Muscle layer of colon (tissue), 2 donors: Measurements from ENCODE around the gene MRGPRX2.

Experiments
- H3K27ac ChIP-seq: one replicate; pipeline ENCODE4 v1.7.0; 2013; ENCODE audit warnings: low read depth, mild to moderate bottlenecking, low read length, moderate library complexity
- H3K27me3 ChIP-seq, 2 donors: one replicate each; pipeline ENCODE4 v1.7.0; 2013; ENCODE audit warnings: low read length in 2 of 2, mild to moderate bottlenecking in 2 of 2; ENCODE audit not compliant: insufficient read depth in 2 of 2, control insufficient read depth in 1 of 2
- H3K36me3 ChIP-seq: one replicate; pipeline ENCODE4 v1.7.0; 2013; ENCODE audit warnings: mild to moderate bottlenecking, low read length; ENCODE audit not compliant: insufficient read depth
- H3K4me1 ChIP-seq: one replicate; pipeline ENCODE4 v1.7.0; 2013; ENCODE audit warnings: mild to moderate bottlenecking, low read length; ENCODE audit not compliant: insufficient read depth
- H3K4me3 ChIP-seq, 2 donors: one replicate each; pipeline ENCODE4 v1.7.0; 2013; ENCODE audit warnings: low read length in 2 of 2, low read depth in 1 of 2, mild to moderate bottlenecking in 1 of 2, moderate library complexity in 1 of 2
- H3K9ac ChIP-seq: one replicate; pipeline ENCODE4 v1.7.0; 2013; ENCODE audit warnings: low read length
- H3K9me3 ChIP-seq: one replicate; pipeline ENCODE4 v1.7.0; 2013; ENCODE audit warnings: mild to moderate bottlenecking, low read length
- donor health status: abdominal sarcoma.
- donor health status: Adenocarcinoma of cecum.

The MRGPRX2 gene

DNA sequence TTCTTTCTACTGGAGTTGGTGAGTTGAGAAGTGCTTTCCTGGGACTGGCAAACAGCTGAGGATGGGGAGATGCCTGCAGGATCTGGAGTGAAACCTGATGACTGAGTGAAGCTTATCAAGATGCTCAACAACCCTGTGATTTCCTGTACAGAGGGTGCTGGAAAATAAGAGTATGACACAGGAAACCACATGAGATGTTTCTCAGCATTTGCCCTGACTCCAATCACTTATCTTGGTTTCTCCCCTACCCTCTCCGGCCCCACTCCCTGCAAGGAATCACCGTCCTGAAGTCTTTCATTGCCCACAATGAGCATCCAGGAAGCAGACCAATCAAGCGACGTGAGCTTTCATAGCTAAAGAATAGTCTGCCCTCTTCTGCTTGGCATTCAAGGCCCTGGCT, at the start of gene MRGPRX2:
Gene MRGPRX2, minus strand, starts transcription at position 89 of the 400 bp plus-strand sequence. CDS start 4,315 bp downstream, outside the sequence.
- Histone ChIP-seq H3K4me1 (no peaks in the 10 kb centered on the region), H3K36me3 (no peaks in the 10 kb centered on the region), H3K9me3 (no peaks in the 10 kb centered on the region), H3K27ac (no peak within 1 kb of the TSS), H3K4me3 (no peak within 1 kb of the TSS), H3K9ac (no peak within 1 kb of the TSS), H3K27me3 (no peaks in the 10 kb centered on the region)

DNA sequence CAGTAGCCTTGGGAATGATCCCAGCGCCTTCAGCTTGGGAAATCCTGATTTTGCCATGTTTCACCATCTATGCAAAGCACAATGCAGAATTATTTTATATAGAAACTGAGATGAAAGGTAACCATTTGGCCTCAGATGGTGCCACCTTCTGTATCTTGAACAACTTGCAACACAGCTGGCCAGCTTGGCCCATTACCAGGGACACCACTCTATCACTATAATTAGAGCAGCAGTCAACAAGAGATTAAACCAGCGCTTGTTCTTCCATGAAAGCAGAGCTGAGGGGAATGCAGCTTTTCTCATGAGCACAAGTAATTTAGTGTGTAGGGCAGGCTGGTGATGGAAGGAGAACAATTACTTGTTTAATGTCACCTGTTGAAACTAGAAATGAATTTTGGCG, 49.8 kb upstream of the MRGPRX2 start:
- Histone ChIP-seq H3K4me1 (no peaks in the 10 kb centered on the region), H3K27me3 (no peaks in the 10 kb centered on the region), H3K9ac (no peak overlapping the region), H3K27ac (no peak overlapping the region), H3K36me3 (no peaks in the 10 kb centered on the region), H3K9me3 (no peaks in the 10 kb centered on the region), H3K4me3 (no peak overlapping the region)

- Histone ChIP-seq H3K36me3 (no peaks in the 10 kb centered on the region), H3K4me3 (no peak overlapping the region), H3K9ac (no peak overlapping the region), H3K27ac (no peak overlapping the region), H3K27me3 (no peaks in the 10 kb centered on the region), H3K9me3 (no peaks in the 10 kb centered on the region), H3K4me1 (no peaks in the 10 kb centered on the region)
Observed at GRCh38 chr11:19107125-19107524, 46.6 kb upstream of the MRGPRX2 start.

- Histone ChIP-seq H3K27me3 (no peaks in the 10 kb centered on the region), H3K27ac (no peak overlapping the region), H3K4me3 (no peak overlapping the region), H3K9me3 (no peaks in the 10 kb centered on the region), H3K36me3 (no peaks in the 10 kb centered on the region), H3K9ac (no peak overlapping the region), H3K4me1 (no peaks in the 10 kb centered on the region)
Observed at GRCh38 chr11:19105011-19105410, 44.5 kb upstream of the MRGPRX2 start.

DNA sequence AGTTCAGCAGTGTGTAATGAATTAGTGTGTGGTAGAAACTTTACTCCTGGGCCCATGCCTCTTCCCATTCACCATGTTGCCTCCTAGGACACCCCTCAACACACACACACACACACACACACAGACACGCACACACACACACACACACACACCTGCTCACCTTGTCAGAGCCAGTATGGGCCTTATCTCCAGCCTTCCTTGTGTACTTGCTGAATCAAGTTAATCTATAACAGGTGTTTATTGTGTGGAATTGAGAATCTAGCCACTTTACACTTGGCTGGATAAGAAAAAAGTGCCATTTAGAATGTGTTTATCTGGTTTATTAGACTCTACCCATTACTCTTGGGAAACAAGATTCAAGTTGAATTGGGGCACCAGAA, 42.0 kb upstream of the MRGPRX2 start:
- Histone ChIP-seq H3K4me1 (no peaks in the 10 kb centered on the region), H3K4me3 (no peak overlapping the region), H3K27ac (no peak overlapping the region), H3K9me3 (no peaks in the 10 kb centered on the region), H3K9ac (no peak overlapping the region), H3K27me3 (no peaks in the 10 kb centered on the region), H3K36me3 (no peaks in the 10 kb centered on the region)

DNA sequence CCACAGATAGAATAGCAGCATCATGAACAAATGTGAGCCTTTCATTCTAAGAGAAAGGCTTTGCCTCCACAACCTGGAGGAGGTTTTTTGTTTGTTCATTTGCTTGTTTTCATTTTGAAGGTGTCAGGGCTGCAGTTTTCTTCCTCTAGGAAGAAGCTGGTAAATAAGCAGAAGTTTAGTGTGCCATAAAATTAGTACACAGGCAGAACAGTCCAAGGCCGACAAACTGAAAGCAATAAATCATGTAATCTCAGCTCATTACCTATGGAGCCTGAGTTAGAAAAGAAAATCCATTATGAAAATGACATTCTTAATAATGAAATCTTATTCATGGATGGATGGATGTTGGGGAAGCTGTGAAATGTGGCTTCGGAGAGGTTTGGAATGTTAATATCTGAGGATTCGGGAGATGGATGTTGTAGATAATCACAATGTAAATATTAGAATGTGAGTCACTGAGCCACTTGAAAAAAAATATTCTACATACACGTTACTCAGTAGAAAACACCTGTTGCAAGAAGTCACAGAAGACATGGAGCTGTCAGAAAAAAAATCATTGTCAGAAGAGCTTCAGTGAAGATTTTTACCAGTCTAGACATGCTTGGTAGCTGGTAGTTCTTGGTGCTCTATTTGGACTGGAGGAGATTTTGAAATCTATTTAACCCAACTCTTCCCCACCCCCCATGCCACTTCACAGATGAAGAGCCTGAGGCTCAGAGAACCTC, 41.4 kb upstream of the MRGPRX2 start:
- Histone ChIP-seq H3K36me3 (no peaks in the 10 kb centered on the region), H3K27me3 (no peaks in the 10 kb centered on the region), H3K4me3 (no peak overlapping the region), H3K9ac (no peak overlapping the region), H3K9me3 (no peaks in the 10 kb centered on the region), H3K4me1 (no peaks in the 10 kb centered on the region), H3K27ac (no peak overlapping the region)

GRCh38 chr11:19100885-19101284, 40.4 kb upstream of the MRGPRX2 start:
- Histone ChIP-seq H3K9me3 (no peaks in the 10 kb centered on the region), H3K9ac (no peak overlapping the region), H3K36me3 (no peaks in the 10 kb centered on the region), H3K4me1 (no peaks in the 10 kb centered on the region), H3K4me3 (no peak overlapping the region), H3K27me3 (no peaks in the 10 kb centered on the region), H3K27ac (no peak overlapping the region)

DNA sequence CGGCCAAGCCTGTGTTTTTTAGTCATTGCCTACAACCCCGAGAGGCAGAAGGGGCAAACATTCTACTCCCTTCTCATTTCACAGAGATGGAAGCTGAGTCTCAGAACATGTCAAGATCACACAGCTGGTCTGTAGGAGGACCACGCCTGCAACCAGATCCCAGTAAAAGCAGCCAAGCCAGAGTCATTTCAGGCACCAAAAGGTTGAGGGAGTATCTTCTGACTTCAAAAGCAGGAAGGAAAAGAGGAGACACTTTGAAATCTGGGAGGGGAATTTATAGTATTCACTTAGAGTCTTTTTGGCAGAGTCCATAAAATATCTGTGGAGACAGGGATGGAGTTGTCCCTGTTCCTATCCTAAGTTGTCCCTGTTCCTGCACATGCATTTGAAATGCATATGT, 38.6 kb upstream of the MRGPRX2 start:
- no peaks in the 10 kb centered on the region for H3K4me1 ChIP-seq
- no peak overlapping the region for H3K4me3 ChIP-seq
- H3K9me3 ChIP-seq, result no peaks in the 10 kb centered on the region
- no peaks in the 10 kb centered on the region for H3K36me3 ChIP-seq
- no peak overlapping the region for H3K9ac ChIP-seq
- H3K27ac ChIP-seq, result no peak overlapping the region
- H3K27me3 ChIP-seq, result no peaks in the 10 kb centered on the region

GRCh38 chr11:19094859-19095258, 34.3 kb upstream of the MRGPRX2 start:
- Histone ChIP-seq H3K36me3 (no peaks in the 10 kb centered on the region), H3K4me3 (no peak overlapping the region), H3K27ac (no peak overlapping the region), H3K9me3 (no peaks in the 10 kb centered on the region), H3K9ac (no peak overlapping the region), H3K4me1 (no peaks in the 10 kb centered on the region), H3K27me3 (no peaks in the 10 kb centered on the region)

- H3K4me3 ChIP-seq, result no peak overlapping the region
- H3K36me3 ChIP-seq, result no peaks in the 10 kb centered on the region
- no peaks in the 10 kb centered on the region for H3K4me1 ChIP-seq
- H3K27ac ChIP-seq, result no peak overlapping the region
- no peaks in the 10 kb centered on the region for H3K9me3 ChIP-seq
- no peak overlapping the region for H3K9ac ChIP-seq
- H3K27me3 ChIP-seq, result no peaks in the 10 kb centered on the region
Observed at GRCh38 chr11:19093976-19094375, 33.5 kb upstream of the MRGPRX2 start.

- H3K27ac ChIP-seq, result no peak overlapping the region
- H3K9ac ChIP-seq, result no peak overlapping the region
- H3K36me3 ChIP-seq, result no peaks in the 10 kb centered on the region
- no peak overlapping the region for H3K4me3 ChIP-seq
- no peaks in the 10 kb centered on the region for H3K9me3 ChIP-seq
- H3K4me1 ChIP-seq, result no peaks in the 10 kb centered on the region
- no peaks in the 10 kb centered on the region for H3K27me3 ChIP-seq
Observed at GRCh38 chr11:19092850-19093249, 32.3 kb upstream of the MRGPRX2 start.

- H3K27ac ChIP-seq, result no peak overlapping the region
- H3K9me3 ChIP-seq, result no peaks in the 10 kb centered on the region
Observed at GRCh38 chr11:19092342-19092741, 31.8 kb upstream of the MRGPRX2 start.

More at GRCh38 chr11:19092342-19092741, 31.8 kb upstream of the MRGPRX2 start:
- no peaks in the 10 kb centered on the region for H3K27me3 ChIP-seq
- no peaks in the 10 kb centered on the region for H3K36me3 ChIP-seq
- H3K4me3 ChIP-seq, result no peak overlapping the region
- no peak overlapping the region for H3K9ac ChIP-seq
- H3K4me1 ChIP-seq, result no peaks in the 10 kb centered on the region
